Mammary epithelial cell (primary cell): ENCODE measurements around the gene P2RX5.

ENCODE experiments used
- CTCF ChIP-seq, 2 donors: IDR thresholded peaks in 1 of 2; conservative IDR thresholded peaks in 1 of 2; 2 replicates each; pipeline ENCODE4 v1.5.1; 2011 to 2012; ENCODE audit warnings: inconsistent platforms in 2 of 2, low read length in 2 of 2, mild to moderate bottlenecking in 2 of 2, control low read depth in 1 of 2, low read depth in 1 of 2; ENCODE audit not compliant: insufficient read depth in 1 of 2; ENCODE audit errors: extremely low read depth in 1 of 2
- EZH2 ChIP-seq: IDR thresholded peaks from 2 replicates; pipeline ENCODE4 v1.6.1; 2012; ENCODE audit warnings: low read length, inconsistent platforms, borderline replicate concordance

- TF ChIP-seq CTCF (conservative IDR thresholded peaks at IDR 0.05 in 1 of 2, IDR thresholded peaks at IDR 0.05 in 1 of 2; ENCODE audit: extremely low read depth in 1 of 2, insufficient read depth in 1 of 2, low read depth in 1 of 2, low read length in 2 of 2) (no peak), EZH2 (no peak)
Observed at GRCh38 chr17:3668279-3669084, 27.5 kb downstream of the P2RX5 start, which contains the start of the genes EMC6 and TAX1BP3.
